A673 (cell line): Measurements from ENCODE around the gene MTMR3.

Experiments
- CTCF ChIP-seq: fragments of 300-800, 200-600 bp; sonication (generic); conservative IDR thresholded peaks from 2 replicates; pipeline ENCODE4 v1.5.1; 2017; ENCODE audit warnings: low read depth, mild to moderate bottlenecking, antibody characterized with exemption, low read length, moderate library complexity, mixed read lengths
- EZH2 ChIP-seq: fragments of 200-600 bp; sonication (generic); IDR thresholded peaks from 2 replicates; pipeline ENCODE4 v1.6.1; 2017; ENCODE audit warnings: borderline replicate concordance, low read depth, mild to moderate bottlenecking, mixed read lengths, antibody characterized with exemption, low read length; ENCODE audit not compliant: poor library complexity, severe bottlenecking

DNA sequence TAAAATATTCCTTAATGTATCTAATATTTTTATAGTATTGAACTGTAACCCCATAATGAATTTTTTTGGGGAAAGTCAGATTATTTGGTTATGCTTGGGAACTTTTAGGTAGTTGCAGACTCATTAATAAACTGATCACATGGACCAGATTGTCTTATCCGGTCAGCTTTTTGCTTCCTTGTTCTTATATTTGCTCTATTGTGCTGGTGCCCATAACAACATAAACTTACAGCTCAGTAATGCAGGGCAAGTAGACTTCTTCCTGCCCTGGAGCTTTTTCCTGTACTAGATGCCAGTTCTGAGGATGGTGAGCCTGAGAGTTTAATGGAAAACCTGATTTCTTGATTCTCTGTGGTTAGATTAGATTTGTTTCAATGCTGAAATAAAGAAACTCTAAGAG lies 53.2 kb downstream of the MTMR3 start:
- no peak for TF ChIP-seq CTCF
- no peak for TF ChIP-seq EZH2
